GM21526 (cell line): ENCODE data around the gene PLA2R1.
"Not testable (repeated sequence)": the region's sequence is repeated elsewhere in the genome, so short reads cannot be mapped to it uniquely, and the experiment has no call there.

Source experiments
- ATAC-seq: cut with Tn5 transposase; IDR thresholded peaks from one replicate; pipeline ENCODE4 v1.9.1; 2021; ENCODE audit warnings: moderate library complexity; ENCODE audit not compliant: unreplicated experiment, low FRiP score

The PLA2R1 gene

GRCh38 chr2:160063879-160064612 lies 1.6 kb upstream of the PLA2R1 start:
- ATAC-seq: no peak

GRCh38 chr2:160063271-160063670 lies 856 bp upstream of the PLA2R1 start:
- ATAC-seq: no peak

GRCh38 chr2:160061944-160062291 lies 497 bp downstream of the PLA2R1 start:
- no peak for ATAC-seq

GRCh38 chr2:160061533-160061932 lies 882 bp downstream of the PLA2R1 start:
- no peak for ATAC-seq

GRCh38 chr2:160060297-160060696 lies 2.1 kb downstream of the PLA2R1 start:
- ATAC-seq: no peak

GRCh38 chr2:160057356-160057755 lies 5.1 kb downstream of the PLA2R1 start:
- no peak for ATAC-seq

- ATAC-seq: no peak
These were observed 6.7 kb downstream of the PLA2R1 start for GRCh38 chr2:160055726-160056108.

GRCh38 chr2:160054984-160055725 lies 7.3 kb downstream of the PLA2R1 start:
- ATAC-seq: no peak

GRCh38 chr2:160053946-160054345 lies 8.5 kb downstream of the PLA2R1 start:
- ATAC-seq: no peak

GRCh38 chr2:160052531-160052930 lies 9.9 kb downstream of the PLA2R1 start:
- ATAC-seq: no peak

- ATAC-seq: no peak
These were observed 11.0 kb downstream of the PLA2R1 start for GRCh38 chr2:160051371-160051800.

- ATAC-seq: no peak
These were observed 12.3 kb downstream of the PLA2R1 start for GRCh38 chr2:160050147-160050546.

- ATAC-seq: no peak
These were observed 16.7 kb downstream of the PLA2R1 start for GRCh38 chr2:160045703-160046210.

- ATAC-seq: no peak
These were observed 17.7 kb downstream of the PLA2R1 start for GRCh38 chr2:160044728-160045127.

- no peak for ATAC-seq
These were observed 19.1 kb downstream of the PLA2R1 start for GRCh38 chr2:160043265-160043664.

GRCh38 chr2:160042054-160042453 lies 20.4 kb downstream of the PLA2R1 start:
- no peak for ATAC-seq

GRCh38 chr2:160041091-160041490 lies 21.3 kb downstream of the PLA2R1 start:
- no peak for ATAC-seq

- ATAC-seq: no peak
These were observed 23.1 kb downstream of the PLA2R1 start for GRCh38 chr2:160039166-160039903.

GRCh38 chr2:160038662-160039061 lies 23.8 kb downstream of the PLA2R1 start:
- ATAC-seq: not testable (repeated sequence)

GRCh38 chr2:160036736-160037135 lies 25.7 kb downstream of the PLA2R1 start:
- no peak for ATAC-seq

GRCh38 chr2:160035125-160035524 lies 27.3 kb downstream of the PLA2R1 start:
- no peak for ATAC-seq
